Measurements from ENCODE around the gene ANKS1B. TPM values are rescaled to one million over a fixed set of nuclear protein-coding genes. Genes with fewer than 3 reads are reported as not detected.

The ANKS1B gene
- total and polyA plus RNA-seq, 2 of the 4 experiments (the other 2 are of a cell fraction), result 0.17 to 0.18 TPM

GRCh38 chr12:99147130-99147529 lies 837.6 kb downstream of the ANKS1B start:
- no peak overlapping the region for H4K5ac ChIP-seq (ENCODE audit: low read depth, low read length)
- dilution Hi-C loops (cut with HindIII; ENCODE audit: low sequenced_read_pairs, unreplicated experiment), result no loop called here
- intact Hi-C loops (cut with micrococcal nuclease), result no loop called here
- no peak overlapping the region for H3K14ac ChIP-seq (replicated peaks; ENCODE audit: low read depth, low read length)
- H3K27me3 ChIP-seq (ENCODE audit: control insufficient read depth, insufficient read depth, low read length), result no peaks in the 10 kb centered on the region
- no peak overlapping the region for H2BK15ac ChIP-seq (ENCODE audit: low read depth, low read length)
- POLR2A ChIA-PET (ENCODE audit: unreplicated experiment), result no interaction called here
- no peak for TF ChIP-seq MAZ (IDR thresholded peaks at IDR 0.05; ENCODE audit: borderline replicate concordance, low read depth, low read length)
- no peak for TF ChIP-seq MAFK (IDR thresholded peaks at IDR 0.05; ENCODE audit: low read depth, low read length)
- no peak for TF ChIP-seq RFX5 (IDR thresholded peaks at IDR 0.05; ENCODE audit: low read depth, low read length)
- TF ChIP-seq CTCF (conservative IDR thresholded peaks at IDR 0.05; ENCODE audit: low read depth, low read length), result no peak
- TF ChIP-seq USF2 (IDR thresholded peaks at IDR 0.05; ENCODE audit: low read depth, low read length), result no peak
- no peak for TF ChIP-seq POLR2A (IDR thresholded peaks at IDR 0.05; ENCODE audit: low read depth, low read length)
- no peak for TF ChIP-seq ELK1 (IDR thresholded peaks at IDR 0.05; ENCODE audit: borderline replicate concordance, low read depth, low read length)
- TF ChIP-seq FOS (IDR thresholded peaks at IDR 0.05; ENCODE audit: low read depth, low read length), result no peak
- no peak for TF ChIP-seq MXI1 (IDR thresholded peaks at IDR 0.05; ENCODE audit: borderline replicate concordance, low read depth, low read length)
- no peak for TF ChIP-seq BHLHE40 (IDR thresholded peaks at IDR 0.05; ENCODE audit: low read depth, low read length)
- no peak for TF ChIP-seq RAD21 (IDR thresholded peaks at IDR 0.05; ENCODE audit: low read length)
- no peak for TF ChIP-seq NFE2L2 (IDR thresholded peaks at IDR 0.05; ENCODE audit: low read depth, low read length)
- no peak for TF ChIP-seq SMC3 (IDR thresholded peaks at IDR 0.05; ENCODE audit: low read depth, low read length)
- no peak for TF ChIP-seq RCOR1 (IDR thresholded peaks at IDR 0.05; ENCODE audit: insufficient replicate concordance, low read length)
- no peaks in the 10 kb centered on the region for H3K4me1 ChIP-seq (ENCODE audit: control insufficient read depth, insufficient read depth, low read length)
- no peak overlapping the region for H3K23ac ChIP-seq (ENCODE audit: low read depth, low read length)
- H2BK5ac ChIP-seq (ENCODE audit: low read depth, low read length, poor library complexity, severe bottlenecking), result no peak overlapping the region
- CTCF ChIA-PET, result no interaction called here
- no peak overlapping the region for H3K4me3 ChIP-seq (ENCODE audit: insufficient read depth, low read depth, low read length)
- H3K9me3 ChIP-seq (ENCODE audit: control insufficient read depth, insufficient read depth, low read length), result peaks cover 2% of the 10 kb centered on the region; the same call in 1 of the 2 replicates
- H4K91ac ChIP-seq (ENCODE audit: insufficient read depth, low read depth, low read length), result no peak overlapping the region
- H3K9ac ChIP-seq (ENCODE audit: low read depth, low read length), result no peak overlapping the region
- H4K8ac ChIP-seq (ENCODE audit: low read depth in 2 of 2, low read length in 2 of 2), result no peak overlapping the region
- no peaks in the 10 kb centered on the region for H4K20me1 ChIP-seq (ENCODE audit: insufficient read depth, low read length)
- H2BK20ac ChIP-seq (ENCODE audit: low read depth, low read length), result no peak overlapping the region
- H3K4ac ChIP-seq (ENCODE audit: low read depth, low read length), result no peak overlapping the region
- no peak overlapping the region for H3K27ac ChIP-seq (ENCODE audit: insufficient read depth, low read length)
- DNase-seq (no peak), ATAC-seq (ENCODE audit: low read depth) (no peak)
- BruUV-seq (replicated peaks), result no TSS peak
- H3K56ac ChIP-seq (ENCODE audit: extremely low read depth, insufficient read depth, low read length), result no peak overlapping the region
- H3K9me1 ChIP-seq (ENCODE audit: insufficient read depth, low read length), result no peaks in the 10 kb centered on the region
- 14% methylated on average over 1 of the region's 2 CpGs; no CpG with 5 or more reads in 1 of the 2 experiments for WGBS, 2 experiments (ENCODE audit: extremely low coverage in 2 of 2, insufficient read length in 1 of 2)
- no peaks in the 10 kb centered on the region for H3K79me1 ChIP-seq (ENCODE audit: low read depth in 1 of 2, low read length in 2 of 2)
- H2AK9ac ChIP-seq (replicated peaks; ENCODE audit: low read depth, low read length, poor library complexity), result no peak overlapping the region
- H3K4me2 ChIP-seq (ENCODE audit: low read depth, low read length), result no peak overlapping the region
- in situ Hi-C loops (cut with MboI; ENCODE audit: low sequenced_read_pairs), result no loop called here
- H3K18ac ChIP-seq (ENCODE audit: low read depth, low read length), result no peak overlapping the region
- no peak overlapping the region for H2AK5ac ChIP-seq (ENCODE audit: low read depth, low read length)
- no peak overlapping the region for H2BK120ac ChIP-seq (ENCODE audit: low read depth, low read length)
- no peaks in the 10 kb centered on the region for H3K36me3 ChIP-seq (ENCODE audit: control insufficient read depth, insufficient read depth, low read length)
- no peak overlapping the region for H2AFZ ChIP-seq (replicated peaks; ENCODE audit: low read length, poor library complexity)

Measured in IMR-90 (cell line).